Measurements from ENCODE around the gene NEMP2.

Gene NEMP2

GRCh38 chr2:190455358-190456095, 79.0 kb downstream of the NEMP2 start:
- DNase-seq: no peak

- no peak for DNase-seq
Observed at GRCh38 chr2:190454795-190455194, 79.7 kb downstream of the NEMP2 start.

All from activated naive CD4-positive, alpha-beta T cell treated with anti-CD3 and anti-CD28 coated beads, Interleukin-2, amount 50 U/mL, for 16 hours (primary cell).